GM23338 (cell line): ENCODE results near the gene GRK2. TPM values are rescaled to one million over a fixed set of nuclear protein-coding genes. Genes with fewer than 3 reads are reported as not detected.

Experiments used
- ATAC-seq: fragments of 200-7000 bp; cut with Tn5 transposase; 3 replicates; pipeline ENCODE4 v1.9.1; 2020
- DNase-seq: peaks from one replicate; pipeline ENCODE4 v3.0.0-alpha.2; 2015; ENCODE audit warnings: low spot score
- H2AFZ ChIP-seq: fragments of 200-600 bp; sonication (generic); 2 replicates; pipeline ENCODE4 v1.8.0; 2016; ENCODE audit warnings: antibody characterized with exemption, mild to moderate bottlenecking, moderate library complexity
- H3F3A ChIP-seq: fragments of 200-600 bp; sonication (generic); replicated peaks from 2 replicates; pipeline ENCODE4 v1.8.0; 2017; ENCODE audit warnings: antibody characterized with exemption, mixed run types, low read depth
- H3K27ac ChIP-seq: fragments of 200-600 bp; sonication (generic); 2 replicates; pipeline ENCODE4 v1.6.1; 2016; ENCODE audit warnings: low read depth
- H3K27me3 ChIP-seq: fragments of 200-600 bp; sonication (generic); 2 replicates; pipeline ENCODE4 v1.8.0; 2016; ENCODE audit warnings: mild to moderate bottlenecking, mixed run types, moderate library complexity; ENCODE audit not compliant: insufficient read depth
- H3K36me3 ChIP-seq: fragments of 200-600 bp; sonication (generic); 2 replicates; pipeline ENCODE4 v1.8.0; 2016; ENCODE audit warnings: mild to moderate bottlenecking; ENCODE audit not compliant: insufficient read depth
- H3K4me1 ChIP-seq: fragments of 200-600 bp; sonication (generic); 2 replicates; pipeline ENCODE4 v1.8.0; 2016; ENCODE audit warnings: mild to moderate bottlenecking, moderate library complexity; ENCODE audit not compliant: insufficient read depth
- H3K4me2 ChIP-seq: fragments of 200-600 bp; sonication (generic); 2 replicates; pipeline ENCODE4 v1.7.1; 2017; ENCODE audit warnings: mixed run types
- H3K4me3 ChIP-seq: fragments of 200-600 bp; sonication (generic); 2 replicates; pipeline ENCODE4 v1.6.1; 2016; ENCODE audit warnings: mixed run types
- H3K79me2 ChIP-seq: fragments of 200-600 bp; sonication (generic); replicated peaks from 2 replicates; pipeline ENCODE4 v1.8.0; 2017; ENCODE audit warnings: mild to moderate bottlenecking; ENCODE audit not compliant: insufficient read depth
- H3K9me2 ChIP-seq: fragments of 200-600 bp; sonication (generic); 2 replicates; pipeline ENCODE4 v1.8.0; 2017; ENCODE audit not compliant: insufficient read depth
- H4K20me1 ChIP-seq: fragments of 200-600 bp; sonication (generic); replicated peaks from 2 replicates; pipeline ENCODE4 v1.8.0; 2017; ENCODE audit warnings: mild to moderate bottlenecking; ENCODE audit not compliant: insufficient read depth
- H3K27ac Mint-ChIP-seq: 2 replicates; pipeline ENCODE4 v1.8.0; 2020; ENCODE audit warnings: inconsistent platforms, mild to moderate bottlenecking, moderate library complexity, mixed read lengths
- H3K27me3 Mint-ChIP-seq: 3 replicates; pipeline ENCODE4 v1.8.0; 2022; ENCODE audit warnings: low read depth, mild to moderate bottlenecking, moderate library complexity, mixed read lengths, inconsistent platforms; ENCODE audit not compliant: insufficient read depth, poor library complexity
- H3K36me3 Mint-ChIP-seq: 3 replicates; pipeline ENCODE4 v1.8.0; 2021; ENCODE audit warnings: low read depth, mild to moderate bottlenecking, inconsistent platforms, moderate library complexity, mixed read lengths
- H3K4me1 Mint-ChIP-seq: 3 replicates; pipeline ENCODE4 v1.8.0; 2020; ENCODE audit warnings: mild to moderate bottlenecking, inconsistent platforms, mixed read lengths
- H3K4me3 Mint-ChIP-seq: 3 replicates; pipeline ENCODE4 v1.8.0; 2021; ENCODE audit warnings: moderate library complexity, mild to moderate bottlenecking, inconsistent platforms, mixed read lengths
- H3K9me3 Mint-ChIP-seq: 3 replicates; pipeline ENCODE4 v1.8.0; 2020; ENCODE audit warnings: moderate library complexity, mild to moderate bottlenecking, inconsistent platforms, mixed read lengths
- EZH2 ChIP-seq: fragments of 200-600 bp; sonication (generic); IDR thresholded peaks from one replicate; pipeline ENCODE4 v1.8.0; 2017; ENCODE audit warnings: antibody characterized with exemption, mild to moderate bottlenecking, low read depth; ENCODE audit not compliant: unreplicated experiment
- NANOG ChIP-seq: IDR thresholded peaks from 2 replicates; pipeline ENCODE4 v1.6.1; 2016; ENCODE audit warnings: antibody characterized with exemption, borderline replicate concordance
- ZNF114 ChIP-seq: fragments of 250-450 bp; sonication (Bioruptor Pico); IDR thresholded peaks from 2 replicates; pipeline ENCODE4 v1.5.0; 2020; ENCODE audit warnings: mild to moderate bottlenecking, moderate library complexity
- ZNF331 ChIP-seq: fragments of 250-450 bp; sonication (Bioruptor Pico); IDR thresholded peaks from 2 replicates; pipeline ENCODE4 v1.5.0; 2020; ENCODE audit warnings: low read depth, mild to moderate bottlenecking, moderate library complexity
- polyA plus RNA-seq: library from polyadenylated mRNA; unstranded; fragments of >200 nt; fragmentation: Nextera tagmentation; extraction: Ambion mirVana; gene quantifications from 2 replicates; pipeline ENCODE4 v1.2.1, GENCODE V29; 2016
- total RNA-seq: library from RNA; depleted of rRNA; stranded (reverse); fragments of >200 nt; shearing (Covaris generic); gene quantifications from 2 replicates; pipeline ENCODE4 v1.2.3, GENCODE V29; 2014
- TF ChIP-seq, protein P1 (sequence below): IDR thresholded peaks from one replicate; pipeline ENCODE4 v1.6.1; 2018; ENCODE audit warnings: antibody characterized with exemption; ENCODE audit not compliant: unreplicated experiment
- TF ChIP-seq, protein P2 (sequence below): IDR thresholded peaks from 2 replicates; pipeline ENCODE4 v1.6.1; 2016; ENCODE audit warnings: antibody characterized with exemption
- TF ChIP-seq, protein P3 (sequence below), 2 experiments: fragments of 200-600 bp in 1 of 2; sonication (generic) in 1 of 2; conservative IDR thresholded peaks; 2 replicates each; pipeline versions ENCODE4 v1.5.1 to v1.6.1; 2016 to 2017; ENCODE audit warnings: antibody characterized with exemption in 2 of 2, low read depth in 2 of 2, mild to moderate bottlenecking in 2 of 2, moderate library complexity in 1 of 2

Gene GRK2
- total and polyA plus RNA-seq, 2 experiments from 2014 or later: 19.5 to 72.5 TPM

DNA sequence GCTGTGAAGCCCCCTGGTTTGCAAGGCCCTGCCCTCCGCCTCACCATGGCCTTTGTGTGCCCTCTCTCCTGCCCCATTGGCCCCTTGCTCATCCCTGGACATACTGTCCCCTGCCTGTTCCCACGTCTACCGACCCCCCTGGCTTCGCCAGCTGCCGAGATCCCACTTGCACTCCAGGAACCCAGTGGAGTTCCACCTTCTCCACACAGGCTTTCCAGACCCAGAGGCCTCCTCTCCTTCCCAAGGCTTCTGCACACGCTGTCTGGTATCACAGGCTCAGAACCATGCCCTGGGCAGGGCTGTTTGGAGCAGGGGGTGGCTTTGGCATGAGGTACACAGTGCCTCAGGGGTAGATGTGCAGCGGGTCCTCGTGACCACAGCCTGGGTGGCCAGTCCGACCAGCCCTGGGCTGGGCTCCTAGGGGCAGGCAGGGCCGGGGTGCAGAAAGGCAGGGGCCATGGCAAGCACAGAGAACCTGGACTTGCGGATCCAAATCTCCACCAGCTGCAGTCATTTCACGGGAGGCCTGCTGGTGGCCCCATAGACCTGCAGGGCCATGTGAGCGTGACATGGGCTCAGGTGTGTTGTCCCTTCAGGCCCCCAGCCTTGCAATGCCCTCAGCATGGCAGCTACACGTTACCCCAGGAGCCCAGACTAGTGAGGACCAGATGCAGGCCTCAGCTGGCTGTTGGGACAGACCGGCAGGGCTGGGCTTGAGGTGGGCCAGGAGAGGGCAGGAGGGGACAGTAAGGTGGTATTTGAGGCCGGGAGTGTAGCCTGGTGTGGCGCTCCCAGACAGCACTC, 9.5 kb downstream of the GRK2 start (continued):
- TF ChIP-seq ZNF114 (no peak), EZH2 (no peak), ZNF331 (CRISPR knock-in tag) (no peak), NANOG (no peak)
- TF ChIP-seq, protein P1, sequence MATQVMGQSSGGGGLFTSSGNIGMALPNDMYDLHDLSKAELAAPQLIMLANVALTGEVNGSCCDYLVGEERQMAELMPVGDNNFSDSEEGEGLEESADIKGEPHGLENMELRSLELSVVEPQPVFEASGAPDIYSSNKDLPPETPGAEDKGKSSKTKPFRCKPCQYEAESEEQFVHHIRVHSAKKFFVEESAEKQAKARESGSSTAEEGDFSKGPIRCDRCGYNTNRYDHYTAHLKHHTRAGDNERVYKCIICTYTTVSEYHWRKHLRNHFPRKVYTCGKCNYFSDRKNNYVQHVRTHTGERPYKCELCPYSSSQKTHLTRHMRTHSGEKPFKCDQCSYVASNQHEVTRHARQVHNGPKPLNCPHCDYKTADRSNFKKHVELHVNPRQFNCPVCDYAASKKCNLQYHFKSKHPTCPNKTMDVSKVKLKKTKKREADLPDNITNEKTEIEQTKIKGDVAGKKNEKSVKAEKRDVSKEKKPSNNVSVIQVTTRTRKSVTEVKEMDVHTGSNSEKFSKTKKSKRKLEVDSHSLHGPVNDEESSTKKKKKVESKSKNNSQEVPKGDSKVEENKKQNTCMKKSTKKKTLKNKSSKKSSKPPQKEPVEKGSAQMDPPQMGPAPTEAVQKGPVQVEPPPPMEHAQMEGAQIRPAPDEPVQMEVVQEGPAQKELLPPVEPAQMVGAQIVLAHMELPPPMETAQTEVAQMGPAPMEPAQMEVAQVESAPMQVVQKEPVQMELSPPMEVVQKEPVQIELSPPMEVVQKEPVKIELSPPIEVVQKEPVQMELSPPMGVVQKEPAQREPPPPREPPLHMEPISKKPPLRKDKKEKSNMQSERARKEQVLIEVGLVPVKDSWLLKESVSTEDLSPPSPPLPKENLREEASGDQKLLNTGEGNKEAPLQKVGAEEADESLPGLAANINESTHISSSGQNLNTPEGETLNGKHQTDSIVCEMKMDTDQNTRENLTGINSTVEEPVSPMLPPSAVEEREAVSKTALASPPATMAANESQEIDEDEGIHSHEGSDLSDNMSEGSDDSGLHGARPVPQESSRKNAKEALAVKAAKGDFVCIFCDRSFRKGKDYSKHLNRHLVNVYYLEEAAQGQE: no peak

DNA sequence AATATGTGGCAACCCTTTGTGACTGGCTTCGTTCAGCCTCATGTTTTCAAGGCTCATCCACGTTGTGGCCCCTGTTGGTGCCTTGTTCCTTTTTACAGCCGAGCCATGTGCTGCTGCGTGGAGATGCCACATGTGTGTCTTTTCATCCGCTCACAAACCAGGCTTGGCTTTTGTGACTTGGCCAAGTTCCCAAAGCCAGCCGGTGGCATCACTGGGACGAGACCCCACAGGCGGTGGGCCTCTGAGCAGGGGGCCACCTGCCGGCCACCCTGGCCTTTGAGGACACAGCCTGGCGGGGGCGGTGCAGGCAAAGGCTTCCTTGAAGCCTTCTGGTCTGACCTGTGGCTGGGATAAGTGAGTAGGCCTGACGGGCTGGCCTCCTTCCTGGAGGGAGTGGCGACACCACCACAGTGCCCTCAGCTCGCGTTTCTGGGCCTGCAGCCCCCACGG, 10.5 kb downstream of the GRK2 start:
- ATAC-seq (peak; percentile 55), DNase-seq (peak; percentile 59)
- Mint-ChIP-seq H3K36me3 (peaks cover 18% of the 10 kb centered on the region), H3K9me3 (no peaks in the 10 kb centered on the region), H3K4me1 (peaks cover 30% of the 10 kb centered on the region), H3K4me3 (peak overlapping the region; percentile 26; the same call in 2 of the 3 replicates), H3K27ac (peak overlapping the region; percentile 92), H3K27me3 (peaks cover 11% of the 10 kb centered on the region)
- Histone ChIP-seq H3K27me3 (no peaks in the 10 kb centered on the region), H3K9me2 (no peaks in the 10 kb centered on the region), H3K79me2 (peaks cover 42% of the 10 kb centered on the region), H3K4me2 (peak overlapping the region; percentile 68; the same call in 1 of the 2 replicates), H3K36me3 (no peaks in the 10 kb centered on the region; the same call in 1 of the 2 replicates), H3K27ac (peak overlapping the region; percentile 91), H3K4me3 (peak overlapping the region; percentile 10; the same call in 1 of the 2 replicates), H4K20me1 (no peaks in the 10 kb centered on the region; the same call in 1 of the 2 replicates), H3F3A (peaks cover 11% of the 10 kb centered on the region), H2AFZ (no peak overlapping the region), H3K4me1 (peaks cover 15% of the 10 kb centered on the region; the same call in 1 of the 2 replicates)
- TF ChIP-seq, protein P2, sequence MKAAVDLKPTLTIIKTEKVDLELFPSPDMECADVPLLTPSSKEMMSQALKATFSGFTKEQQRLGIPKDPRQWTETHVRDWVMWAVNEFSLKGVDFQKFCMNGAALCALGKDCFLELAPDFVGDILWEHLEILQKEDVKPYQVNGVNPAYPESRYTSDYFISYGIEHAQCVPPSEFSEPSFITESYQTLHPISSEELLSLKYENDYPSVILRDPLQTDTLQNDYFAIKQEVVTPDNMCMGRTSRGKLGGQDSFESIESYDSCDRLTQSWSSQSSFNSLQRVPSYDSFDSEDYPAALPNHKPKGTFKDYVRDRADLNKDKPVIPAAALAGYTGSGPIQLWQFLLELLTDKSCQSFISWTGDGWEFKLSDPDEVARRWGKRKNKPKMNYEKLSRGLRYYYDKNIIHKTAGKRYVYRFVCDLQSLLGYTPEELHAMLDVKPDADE: no peak
- TF ChIP-seq EZH2 (no peak), ZNF114 (no peak), ZNF331 (CRISPR knock-in tag) (no peak)
- TF ChIP-seq, protein P3, sequence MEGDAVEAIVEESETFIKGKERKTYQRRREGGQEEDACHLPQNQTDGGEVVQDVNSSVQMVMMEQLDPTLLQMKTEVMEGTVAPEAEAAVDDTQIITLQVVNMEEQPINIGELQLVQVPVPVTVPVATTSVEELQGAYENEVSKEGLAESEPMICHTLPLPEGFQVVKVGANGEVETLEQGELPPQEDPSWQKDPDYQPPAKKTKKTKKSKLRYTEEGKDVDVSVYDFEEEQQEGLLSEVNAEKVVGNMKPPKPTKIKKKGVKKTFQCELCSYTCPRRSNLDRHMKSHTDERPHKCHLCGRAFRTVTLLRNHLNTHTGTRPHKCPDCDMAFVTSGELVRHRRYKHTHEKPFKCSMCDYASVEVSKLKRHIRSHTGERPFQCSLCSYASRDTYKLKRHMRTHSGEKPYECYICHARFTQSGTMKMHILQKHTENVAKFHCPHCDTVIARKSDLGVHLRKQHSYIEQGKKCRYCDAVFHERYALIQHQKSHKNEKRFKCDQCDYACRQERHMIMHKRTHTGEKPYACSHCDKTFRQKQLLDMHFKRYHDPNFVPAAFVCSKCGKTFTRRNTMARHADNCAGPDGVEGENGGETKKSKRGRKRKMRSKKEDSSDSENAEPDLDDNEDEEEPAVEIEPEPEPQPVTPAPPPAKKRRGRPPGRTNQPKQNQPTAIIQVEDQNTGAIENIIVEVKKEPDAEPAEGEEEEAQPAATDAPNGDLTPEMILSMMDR (conservative IDR thresholded peaks at IDR 0.05; ENCODE audit: low read depth in 2 of 2): peak; percentile 27 to 60; a peak in 2 of 4 replicates
- TF ChIP-seq, protein P1: no peak
